Measurements from ENCODE around the gene SLC25A38.

The SLC25A38 gene

DNA sequence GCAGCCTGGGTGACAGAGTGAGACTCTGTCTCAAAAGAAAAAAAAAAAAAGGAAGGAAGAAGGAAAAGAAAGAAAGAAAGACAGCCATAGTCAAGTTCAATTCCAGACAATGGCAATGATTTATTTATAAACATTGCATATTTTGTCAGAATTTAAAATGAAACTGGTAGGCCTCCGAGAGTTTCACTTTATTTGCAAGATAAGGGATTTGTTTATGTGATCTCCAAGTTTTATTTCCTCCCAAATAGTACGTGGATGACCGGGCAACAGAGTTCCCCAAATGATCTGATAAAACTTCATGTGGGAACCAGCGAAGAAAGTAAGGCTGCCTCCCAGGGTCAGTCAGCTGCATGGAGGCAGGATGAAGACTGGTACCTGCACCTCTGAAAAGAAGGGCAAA, 55.7 kb downstream of the SLC25A38 start:
- DNase-seq, result no peak

DNA sequence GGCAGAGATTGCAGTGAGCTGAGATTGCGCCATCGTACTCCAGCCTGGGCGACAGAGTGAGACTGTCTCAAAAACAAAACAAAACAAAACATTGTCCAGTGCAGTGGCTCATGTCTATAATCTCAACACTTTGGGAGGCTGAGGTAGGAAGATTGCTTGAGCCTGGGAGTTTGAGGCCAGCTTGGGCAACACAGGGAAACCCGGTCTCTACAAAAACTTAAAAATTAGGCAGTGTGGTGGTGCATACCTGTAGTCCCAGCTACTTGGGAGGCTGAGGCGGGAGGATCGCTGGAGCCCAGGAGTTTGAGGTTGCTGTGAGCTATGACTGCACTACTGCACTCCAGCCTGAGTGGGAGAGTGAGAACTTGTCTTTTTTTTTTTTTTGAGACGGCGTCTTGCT, 57.1 kb downstream of the SLC25A38 start:
- DNase-seq, result no peak

DNA sequence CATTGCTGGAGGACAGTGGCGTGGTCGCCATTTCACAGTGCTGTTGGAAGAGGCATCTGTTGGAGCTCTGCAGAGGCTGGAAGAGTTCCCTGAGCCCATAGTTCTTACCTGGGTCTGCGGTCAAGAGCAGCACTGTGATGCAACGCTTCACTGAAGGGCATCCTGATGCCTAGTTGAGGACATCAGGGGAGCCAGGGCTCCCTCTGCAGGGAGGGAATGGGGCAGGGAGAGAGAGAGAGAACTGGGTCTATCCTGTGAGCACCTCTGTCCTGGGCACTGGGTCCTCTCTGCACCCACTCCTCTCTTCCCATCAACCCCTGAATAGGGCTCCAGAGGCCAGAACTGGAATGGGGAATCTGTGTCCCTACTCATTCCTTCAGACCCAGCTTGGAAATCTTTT, 60.4 kb downstream of the SLC25A38 start:
- DNase-seq, result no peak

DNA sequence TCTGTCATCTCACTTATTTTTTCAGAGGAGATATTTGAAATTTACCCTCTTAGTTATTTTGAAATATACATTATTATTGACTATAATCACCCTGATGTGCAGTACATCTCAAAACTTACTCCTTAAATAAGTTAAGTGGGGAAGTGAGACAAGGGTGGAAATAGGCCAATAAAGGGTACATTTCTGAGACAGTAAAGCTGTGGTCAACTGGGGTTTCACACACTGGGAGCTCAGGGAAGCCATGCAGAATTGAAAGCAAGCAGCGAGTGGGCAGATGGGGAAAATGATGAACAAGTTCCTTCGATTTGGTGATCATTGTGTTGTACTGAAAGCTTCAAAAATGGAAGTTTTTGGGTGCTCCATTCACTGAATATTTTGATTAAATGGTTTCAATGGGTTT, 62.8 kb downstream of the SLC25A38 start:
- no peak for DNase-seq

DNA sequence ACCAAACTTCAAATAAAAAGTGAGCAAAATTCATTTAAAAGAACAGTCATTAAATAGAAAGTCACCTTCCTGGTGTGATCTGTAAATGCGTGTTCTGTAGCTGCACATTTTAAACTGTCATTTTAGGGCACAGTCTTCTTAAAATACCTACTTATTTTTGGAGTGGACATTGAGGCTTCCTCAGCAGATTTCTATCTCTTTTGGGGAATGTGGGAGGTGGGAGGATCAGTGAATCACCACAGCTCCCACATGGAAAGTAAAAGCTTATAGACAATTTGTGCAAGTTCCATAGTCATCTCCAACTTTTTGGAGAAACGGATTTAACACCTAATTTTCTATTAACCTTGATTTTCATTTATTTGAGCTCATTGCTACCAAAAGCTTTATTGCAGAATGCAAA, 63.3 kb downstream of the SLC25A38 start:
- no peak for DNase-seq
